ENCODE measurements around the gene TRPM7.
A peak's percentile ranks its signal among the peaks of the same experiment; 100 is the strongest.
"Not testable (repeated sequence)": the region's sequence is repeated elsewhere in the genome, so short reads cannot be mapped to it uniquely, and the experiment has no call there.

Gene TRPM7, protein sequence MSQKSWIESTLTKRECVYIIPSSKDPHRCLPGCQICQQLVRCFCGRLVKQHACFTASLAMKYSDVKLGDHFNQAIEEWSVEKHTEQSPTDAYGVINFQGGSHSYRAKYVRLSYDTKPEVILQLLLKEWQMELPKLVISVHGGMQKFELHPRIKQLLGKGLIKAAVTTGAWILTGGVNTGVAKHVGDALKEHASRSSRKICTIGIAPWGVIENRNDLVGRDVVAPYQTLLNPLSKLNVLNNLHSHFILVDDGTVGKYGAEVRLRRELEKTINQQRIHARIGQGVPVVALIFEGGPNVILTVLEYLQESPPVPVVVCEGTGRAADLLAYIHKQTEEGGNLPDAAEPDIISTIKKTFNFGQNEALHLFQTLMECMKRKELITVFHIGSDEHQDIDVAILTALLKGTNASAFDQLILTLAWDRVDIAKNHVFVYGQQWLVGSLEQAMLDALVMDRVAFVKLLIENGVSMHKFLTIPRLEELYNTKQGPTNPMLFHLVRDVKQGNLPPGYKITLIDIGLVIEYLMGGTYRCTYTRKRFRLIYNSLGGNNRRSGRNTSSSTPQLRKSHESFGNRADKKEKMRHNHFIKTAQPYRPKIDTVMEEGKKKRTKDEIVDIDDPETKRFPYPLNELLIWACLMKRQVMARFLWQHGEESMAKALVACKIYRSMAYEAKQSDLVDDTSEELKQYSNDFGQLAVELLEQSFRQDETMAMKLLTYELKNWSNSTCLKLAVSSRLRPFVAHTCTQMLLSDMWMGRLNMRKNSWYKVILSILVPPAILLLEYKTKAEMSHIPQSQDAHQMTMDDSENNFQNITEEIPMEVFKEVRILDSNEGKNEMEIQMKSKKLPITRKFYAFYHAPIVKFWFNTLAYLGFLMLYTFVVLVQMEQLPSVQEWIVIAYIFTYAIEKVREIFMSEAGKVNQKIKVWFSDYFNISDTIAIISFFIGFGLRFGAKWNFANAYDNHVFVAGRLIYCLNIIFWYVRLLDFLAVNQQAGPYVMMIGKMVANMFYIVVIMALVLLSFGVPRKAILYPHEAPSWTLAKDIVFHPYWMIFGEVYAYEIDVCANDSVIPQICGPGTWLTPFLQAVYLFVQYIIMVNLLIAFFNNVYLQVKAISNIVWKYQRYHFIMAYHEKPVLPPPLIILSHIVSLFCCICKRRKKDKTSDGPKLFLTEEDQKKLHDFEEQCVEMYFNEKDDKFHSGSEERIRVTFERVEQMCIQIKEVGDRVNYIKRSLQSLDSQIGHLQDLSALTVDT (N-terminal part only)

DNA sequence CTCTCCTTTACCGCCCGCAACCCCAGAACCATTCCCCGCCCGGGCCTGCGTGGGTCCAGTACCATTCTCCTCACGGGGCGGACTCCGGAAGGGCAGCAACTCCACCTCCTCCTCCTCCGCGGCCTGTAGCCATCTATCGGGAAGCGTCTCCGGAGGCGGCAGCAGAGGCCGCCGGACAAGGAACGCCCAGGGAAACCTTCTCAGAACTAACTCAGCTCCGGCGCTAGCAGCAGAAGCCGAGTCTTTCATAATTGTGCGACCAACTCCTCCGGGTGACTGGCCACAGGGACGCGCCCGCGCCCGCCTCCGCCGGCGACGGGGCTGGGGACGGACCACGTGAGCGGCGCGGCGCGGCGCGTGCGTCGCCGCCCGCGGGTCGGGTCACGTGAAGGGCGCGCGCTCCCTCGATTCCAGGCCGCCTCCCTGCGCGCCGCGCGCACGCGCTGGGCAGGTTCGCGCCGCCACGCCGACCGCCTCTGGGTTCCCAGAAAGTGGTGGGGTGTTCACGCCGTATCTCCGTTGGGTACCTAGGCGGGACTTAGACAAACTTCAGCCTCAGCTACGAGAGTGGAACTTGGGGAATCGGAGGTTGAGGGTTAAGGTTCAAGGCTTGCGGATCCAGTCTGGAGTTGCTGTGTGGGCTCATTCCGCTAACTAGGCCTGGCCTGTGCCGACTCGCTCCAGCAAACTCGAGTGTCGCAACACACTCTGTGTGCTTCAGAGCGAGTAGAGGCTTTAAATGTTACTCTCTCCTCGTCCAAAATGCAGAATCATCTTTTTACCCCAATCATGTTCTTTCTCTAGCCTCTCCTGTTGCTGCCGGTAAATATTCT is at the start of gene TRPM7:
Gene TRPM7, minus strand, starts transcription at position 329 of the 833 bp plus-strand sequence. Its CDS starts 264 bp downstream, at position 65.
- DNase-seq = peak; percentile 95

DNA sequence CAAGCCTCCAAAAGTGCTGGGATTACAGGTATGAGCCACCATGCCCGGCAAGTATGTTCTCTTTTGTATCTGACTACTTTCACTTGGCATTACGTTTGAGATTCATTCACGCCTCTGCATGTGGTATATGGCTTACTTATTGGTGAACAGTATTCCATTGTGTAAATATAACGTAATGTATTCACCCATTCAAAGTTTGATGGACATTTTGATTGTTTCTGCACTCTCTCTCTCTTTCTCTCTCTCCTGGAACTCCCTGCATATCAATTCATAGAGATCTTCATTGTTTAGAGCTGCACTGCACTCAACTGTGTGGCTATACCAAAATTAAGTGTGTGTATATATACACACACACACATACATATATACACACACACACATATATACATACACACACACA is 48.6 kb upstream of the TRPM7 start:
- no peak for DNase-seq

DNA sequence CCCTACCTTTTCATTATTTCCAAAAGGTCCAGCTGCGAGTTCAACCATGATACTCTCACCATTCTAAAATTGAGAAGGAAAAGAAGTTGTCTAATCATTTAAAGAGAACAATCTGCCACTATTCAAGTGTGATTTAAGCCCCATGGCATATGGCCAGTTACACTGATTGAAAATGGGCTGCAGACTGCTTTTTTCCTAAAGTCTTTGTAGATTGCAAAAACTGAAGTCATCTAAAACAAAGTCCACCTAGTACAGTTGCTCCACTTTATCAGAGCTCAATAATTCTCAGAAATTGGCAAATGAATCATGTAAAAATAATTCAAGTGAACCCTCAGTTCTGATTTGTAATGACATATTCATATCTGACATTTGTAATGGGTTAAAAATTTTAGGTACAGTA is 39.7 kb upstream of the TRPM7 start:
- DNase-seq = no peak

DNA sequence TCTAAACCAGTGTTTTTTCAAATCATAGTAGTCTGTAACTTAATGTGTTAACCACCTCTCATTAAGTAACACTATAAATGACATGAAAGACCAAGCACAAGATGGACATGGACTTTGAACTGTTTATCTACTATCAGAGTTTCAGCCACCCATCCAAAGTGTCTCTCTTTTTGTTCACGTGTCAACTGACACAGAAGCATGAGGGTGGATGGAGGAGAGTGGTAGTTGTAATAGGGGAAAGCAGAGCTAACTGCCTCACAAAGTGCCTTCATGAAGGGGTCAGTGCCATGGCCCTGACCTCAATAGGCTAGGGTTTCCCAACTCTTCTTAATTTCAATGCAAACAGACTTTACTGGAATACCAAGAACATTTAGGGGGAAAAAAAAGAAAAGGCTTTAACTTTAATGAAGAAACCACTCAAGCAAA is 32.1 kb upstream of the TRPM7 start:
- no peak for DNase-seq

DNA sequence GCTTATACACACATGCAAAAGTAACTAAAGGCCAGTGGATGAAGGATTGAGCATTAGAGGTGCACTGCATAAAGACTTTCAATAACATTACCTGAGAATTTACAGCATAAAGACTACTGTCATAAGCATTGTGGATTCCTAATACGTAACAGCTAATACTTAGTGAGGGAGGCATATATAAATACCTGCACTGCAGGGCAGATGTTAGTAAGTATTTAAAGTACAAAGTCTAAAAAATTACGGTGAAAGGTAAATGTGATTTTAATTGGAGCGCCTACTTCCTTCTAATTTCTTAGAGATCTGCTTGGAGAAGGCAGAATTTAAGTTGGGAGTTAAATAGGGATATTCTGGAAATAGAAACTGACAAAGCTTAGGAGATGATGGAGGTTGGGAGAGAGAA is 25.4 kb upstream of the TRPM7 start:
- DNase-seq = no peak

DNA sequence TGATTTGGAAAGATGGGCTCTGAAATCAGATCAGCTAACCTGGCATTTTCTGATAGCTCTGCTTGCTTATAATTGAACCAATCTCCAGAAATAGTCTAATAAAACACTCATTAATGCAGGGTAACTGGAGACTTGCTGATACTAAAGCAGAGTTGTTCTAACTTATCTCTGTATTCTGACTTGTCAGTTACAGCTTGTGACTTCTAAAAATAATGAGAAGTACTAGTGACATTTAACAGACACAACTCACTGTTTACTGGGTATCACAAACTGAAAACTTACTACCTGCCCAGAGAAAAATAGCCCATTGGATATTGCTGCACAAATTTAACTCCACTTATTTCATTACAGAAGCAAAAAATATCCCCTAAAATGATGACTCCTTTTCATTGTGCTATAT is 24.0 kb upstream of the TRPM7 start:
- no peak for DNase-seq

DNA sequence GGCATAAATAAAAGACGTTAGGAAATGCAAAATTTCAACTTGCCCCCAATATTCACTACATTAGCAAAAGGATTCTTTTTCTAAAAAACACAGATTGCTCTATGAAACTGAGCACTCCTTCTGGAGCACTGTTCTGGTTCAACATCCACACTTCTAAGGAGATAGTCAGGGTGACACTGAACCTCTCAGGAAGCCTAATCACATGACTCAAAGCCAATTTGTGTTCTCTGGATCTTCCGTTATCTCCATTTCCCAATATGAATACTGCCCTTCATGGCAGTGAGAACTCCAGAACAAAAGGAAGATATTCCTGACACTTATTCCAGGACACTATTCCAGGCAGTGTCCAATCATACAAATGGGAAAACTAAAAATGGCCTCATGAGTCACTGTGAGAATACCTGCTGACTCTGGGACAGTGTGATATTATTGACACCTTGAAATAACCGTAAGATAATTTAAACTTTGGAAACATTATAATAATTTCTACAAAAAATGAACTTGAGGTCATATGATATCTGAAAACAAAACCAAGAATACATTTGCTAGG is 21.4 kb upstream of the TRPM7 start:
- no peak for DNase-seq

DNA sequence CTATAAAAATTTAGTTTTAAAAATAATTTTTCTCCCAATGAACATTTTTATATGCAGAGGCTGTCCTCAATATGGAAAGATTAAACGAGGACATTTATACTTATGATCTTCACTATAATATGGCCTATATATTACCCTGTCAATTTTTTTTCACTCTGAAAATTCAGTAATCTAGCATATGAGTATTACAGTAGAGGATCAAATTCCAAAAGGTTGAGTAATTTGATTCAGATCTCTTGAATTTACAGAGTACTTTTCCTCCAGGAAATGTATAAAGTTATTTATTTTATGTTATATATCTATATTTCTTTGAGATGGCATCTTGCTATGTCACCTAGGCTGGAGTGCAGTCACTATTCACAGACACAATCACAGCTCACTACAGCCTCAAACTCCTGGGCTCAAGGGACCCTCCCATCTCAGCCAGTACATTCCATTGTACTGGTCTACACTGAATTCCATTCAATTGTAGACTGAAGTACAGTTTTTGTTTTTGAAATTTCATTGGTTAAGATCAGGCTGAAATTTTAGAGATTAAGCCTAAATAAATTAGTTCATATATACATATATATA is 16.3 kb upstream of the TRPM7 start:
- DNase-seq = no peak

DNA sequence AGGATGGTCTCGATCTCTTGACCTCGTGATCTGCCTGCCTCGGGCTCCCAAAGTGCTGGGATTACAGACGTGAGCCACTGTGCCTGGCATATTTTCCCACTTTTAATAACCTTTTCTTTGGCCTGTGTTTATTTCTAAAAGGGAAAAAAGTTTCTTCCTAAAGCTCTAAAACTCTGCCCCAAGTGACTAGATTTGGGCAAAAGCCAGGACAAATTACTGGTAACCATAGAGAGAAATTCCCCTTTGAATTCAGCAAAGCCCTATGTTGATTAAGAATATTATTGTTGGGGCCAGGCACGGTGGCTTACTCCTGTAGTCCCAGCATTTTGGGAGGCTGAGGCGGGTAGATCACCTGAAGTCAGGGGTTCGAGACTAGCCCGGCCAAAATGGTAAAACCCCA is 11.5 kb upstream of the TRPM7 start:
- no peak for DNase-seq

DNA sequence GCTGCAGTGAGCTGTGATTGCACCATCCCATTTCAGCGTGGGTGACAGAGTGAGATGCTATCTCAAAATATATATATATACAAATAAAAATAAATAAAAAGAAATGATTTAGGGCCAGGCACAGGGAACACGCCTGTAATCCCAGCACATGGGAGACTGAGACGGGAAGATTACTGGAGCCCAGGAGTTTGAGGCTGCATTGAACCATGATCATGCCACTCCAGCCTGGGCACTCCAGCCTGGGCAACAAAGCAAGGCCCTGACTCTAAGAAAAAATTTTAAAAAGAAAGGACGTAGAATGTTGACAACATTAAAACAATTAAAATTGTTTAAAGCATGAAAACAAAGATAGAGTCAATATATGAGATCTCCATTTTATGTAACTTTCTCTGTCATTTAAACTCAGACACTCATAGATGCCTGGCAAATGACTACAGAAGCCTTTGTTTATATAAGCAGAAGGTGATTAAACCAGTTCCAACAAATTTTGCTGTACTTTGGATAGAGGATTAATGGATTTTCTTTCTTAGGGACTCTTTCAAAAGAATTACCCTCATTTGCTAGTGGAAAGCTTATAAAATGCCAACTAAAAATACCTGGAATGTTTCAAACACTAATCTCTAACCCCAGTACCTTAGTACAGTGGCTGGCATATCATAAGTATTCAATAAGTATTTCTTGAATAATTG is 10.7 kb upstream of the TRPM7 start:
- no peak for DNase-seq

DNA sequence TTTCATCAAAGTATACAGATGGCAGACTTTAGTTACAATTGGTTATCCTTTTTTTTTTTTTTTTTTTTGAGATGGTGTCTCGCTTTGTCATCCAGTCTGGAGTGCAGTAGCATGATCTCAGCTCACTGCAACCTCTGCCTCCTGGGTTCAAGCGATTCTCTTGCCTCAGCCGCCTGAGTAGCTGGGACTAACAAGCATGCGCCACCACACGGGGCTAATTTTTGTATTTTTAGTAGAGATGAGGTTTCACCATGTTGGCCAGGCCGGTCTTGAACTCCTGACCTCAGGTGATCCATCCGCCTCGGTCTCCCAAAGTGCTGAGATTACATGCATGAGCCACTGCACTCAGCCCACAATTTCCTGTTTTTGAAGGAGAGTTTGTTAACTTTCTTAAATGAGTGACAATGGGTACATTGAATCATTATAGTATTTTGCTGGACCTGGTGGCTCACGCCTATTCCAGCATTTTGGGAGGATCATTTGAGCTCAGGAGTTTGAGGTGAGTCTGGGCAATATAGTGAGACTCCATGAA is 8.1 kb upstream of the TRPM7 start:
- DNase-seq = not testable (repeated sequence)

DNA sequence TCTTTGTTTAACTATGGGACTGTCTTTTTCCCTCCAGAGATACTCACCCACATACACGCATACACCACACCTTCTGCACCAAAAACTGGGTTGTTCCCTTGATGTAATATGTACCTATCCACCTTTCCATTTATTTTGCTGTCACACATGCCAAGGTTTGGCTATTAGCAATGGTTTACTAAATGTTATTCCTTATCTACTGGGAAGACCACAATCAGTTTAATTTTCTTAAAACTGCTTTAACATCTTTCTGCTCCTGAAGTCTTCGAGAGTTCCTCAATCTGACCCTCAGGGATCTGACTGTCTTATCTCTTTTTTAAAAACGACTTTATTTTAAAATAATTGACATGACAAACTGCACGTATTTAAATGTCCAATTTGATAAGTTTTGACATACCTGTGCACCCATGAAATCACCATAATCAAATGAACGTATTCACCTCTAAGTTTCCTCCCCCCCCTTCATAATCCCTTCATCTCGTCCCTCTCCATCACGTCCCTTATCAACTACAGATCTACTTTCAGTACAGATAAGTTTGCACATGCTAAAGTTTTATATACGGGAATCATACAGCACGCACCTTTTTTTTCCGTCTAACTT is 805 bp upstream of the TRPM7 start:
- DNase-seq = no peak

DNA sequence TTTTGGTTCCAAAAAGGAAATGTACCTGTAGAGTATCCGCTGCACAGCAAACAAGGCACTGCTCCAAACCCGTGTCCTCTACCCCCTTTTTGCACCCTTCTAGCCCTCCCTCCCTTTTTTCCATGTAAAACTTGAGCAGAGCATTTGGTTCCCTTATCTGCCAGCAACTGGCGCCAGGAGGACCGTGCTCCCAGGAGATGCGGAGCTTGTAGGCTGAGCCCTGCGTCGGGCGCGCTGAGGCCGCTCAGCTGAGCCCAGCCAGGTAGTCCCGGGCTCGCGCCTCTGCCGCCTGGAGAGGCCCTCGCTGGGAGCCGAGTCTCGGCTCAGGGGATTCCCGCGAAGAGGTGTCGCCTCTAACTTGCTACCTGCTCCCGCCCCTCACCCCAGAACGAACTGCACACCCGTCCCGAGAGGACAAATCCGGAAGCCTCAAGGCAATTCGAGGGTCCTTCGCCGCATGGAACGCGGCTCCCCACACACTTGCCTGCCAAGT is 575 bp downstream of the TRPM7 start:
- DNase-seq = no peak

DNA sequence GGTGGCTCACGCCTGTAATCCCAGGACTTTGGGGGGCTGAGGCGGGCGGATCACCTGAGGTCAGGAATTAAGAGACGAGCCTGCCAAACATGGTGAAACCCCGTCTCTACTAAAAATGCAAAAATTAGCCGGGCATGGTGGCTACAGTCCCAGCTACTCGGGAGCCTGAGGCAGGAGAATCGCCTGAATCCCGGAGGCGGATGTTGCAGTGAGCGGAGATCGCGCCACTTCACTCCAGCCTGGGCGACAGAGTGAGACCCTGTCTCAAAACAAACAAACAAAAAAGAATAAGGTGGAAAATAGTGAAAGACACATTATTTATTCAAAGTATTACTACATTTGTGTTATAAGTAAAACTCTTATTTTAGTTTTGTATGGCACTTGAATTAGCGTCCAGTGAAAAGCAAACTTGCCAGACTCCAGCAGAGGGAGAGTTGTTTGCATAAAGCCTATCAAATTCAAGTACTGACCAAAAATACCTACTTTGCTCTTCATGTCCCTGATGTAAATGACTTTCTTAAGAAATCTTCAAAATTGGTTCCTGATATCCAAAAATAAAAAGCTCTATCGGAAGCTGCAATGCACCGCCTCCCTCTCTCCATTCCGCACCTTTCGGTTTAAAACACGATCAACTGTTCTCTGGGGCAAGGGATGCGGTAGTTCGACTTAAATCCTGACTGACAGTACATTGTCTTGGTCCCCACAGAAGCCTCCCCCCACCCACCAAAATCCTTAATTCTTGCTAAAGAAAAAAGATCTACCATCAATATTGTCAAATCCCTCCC is 1.2 kb downstream of the TRPM7 start:
- DNase-seq = no peak

DNA sequence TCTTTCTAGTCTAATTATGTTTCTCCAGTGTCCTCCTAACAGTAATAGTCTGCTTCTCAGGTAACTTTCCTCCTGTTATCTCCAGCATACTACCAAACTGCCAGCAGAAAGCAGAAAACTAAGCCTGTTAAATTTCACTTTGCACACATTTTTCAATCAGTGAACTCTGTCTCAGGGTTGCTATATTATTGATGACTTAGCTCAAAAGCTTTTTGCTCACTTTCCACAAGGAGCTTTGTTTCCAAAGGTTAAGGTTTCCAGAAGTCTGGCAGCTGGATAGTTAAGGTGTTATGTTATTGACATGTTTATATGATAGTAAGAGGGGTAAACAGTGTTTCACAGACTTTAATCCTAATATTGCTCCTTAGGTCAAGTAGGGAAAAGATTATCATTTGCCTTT is 5.1 kb downstream of the TRPM7 start:
- DNase-seq = no peak

DNA sequence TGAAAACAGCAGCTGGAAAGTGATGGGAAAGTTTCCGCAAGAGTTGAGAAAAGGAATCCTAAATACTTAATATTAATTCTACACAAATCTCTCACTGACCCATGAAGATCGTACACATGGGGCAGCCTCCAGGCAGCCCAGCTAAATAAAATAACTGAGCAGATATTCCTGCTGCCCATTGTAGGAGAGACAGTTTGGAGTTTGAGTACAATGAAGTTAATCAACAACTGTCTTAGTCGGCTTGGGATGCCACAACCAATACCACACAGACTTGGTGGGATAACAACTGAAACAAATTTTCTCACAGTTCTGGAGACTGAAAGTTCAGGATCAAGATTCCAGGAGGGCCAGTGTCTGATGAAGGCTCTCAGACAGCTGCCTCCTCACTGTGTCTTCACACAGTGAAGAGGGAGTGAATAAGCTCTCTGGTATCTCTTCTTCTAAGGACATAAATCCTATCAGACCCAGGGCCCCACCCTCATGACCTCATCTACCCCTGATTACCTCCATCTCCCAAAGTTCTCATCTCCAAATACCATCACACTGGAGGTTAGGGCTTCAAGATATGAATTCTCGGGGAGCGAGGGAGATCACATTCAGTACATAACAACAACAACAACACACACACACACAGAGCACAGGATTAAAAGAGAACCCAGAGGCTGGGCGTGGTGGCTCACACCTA is 9.7 kb downstream of the TRPM7 start:
- no peak for DNase-seq

DNA sequence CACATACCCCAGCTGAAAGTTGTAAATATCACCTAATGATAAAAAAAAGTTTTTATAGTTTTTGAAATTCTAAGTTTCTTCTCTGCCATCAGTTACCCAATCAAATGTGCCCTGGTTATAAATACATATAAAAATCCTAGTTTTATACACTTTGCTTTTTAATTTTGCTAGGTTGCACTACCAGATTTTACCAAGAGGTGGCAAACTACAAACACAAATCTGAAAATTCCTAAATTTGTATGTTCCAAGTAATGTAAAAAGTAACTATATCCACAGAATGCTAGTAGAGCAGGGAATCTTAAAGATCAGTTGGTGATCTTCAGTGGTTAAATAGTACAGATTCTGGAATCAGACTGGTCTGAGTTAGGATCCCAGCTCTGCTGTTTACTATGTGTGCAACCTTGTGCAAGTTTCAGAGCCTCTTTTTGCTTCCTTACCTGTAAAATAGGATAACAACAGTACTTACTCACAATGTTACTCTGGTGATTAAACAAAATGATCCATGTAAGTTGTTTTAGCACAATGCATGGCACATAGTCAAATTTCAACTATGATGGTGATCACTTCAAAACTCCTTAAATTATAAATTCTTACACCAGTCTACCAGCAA is 11.0 kb downstream of the TRPM7 start:
- no peak for DNase-seq

DNA sequence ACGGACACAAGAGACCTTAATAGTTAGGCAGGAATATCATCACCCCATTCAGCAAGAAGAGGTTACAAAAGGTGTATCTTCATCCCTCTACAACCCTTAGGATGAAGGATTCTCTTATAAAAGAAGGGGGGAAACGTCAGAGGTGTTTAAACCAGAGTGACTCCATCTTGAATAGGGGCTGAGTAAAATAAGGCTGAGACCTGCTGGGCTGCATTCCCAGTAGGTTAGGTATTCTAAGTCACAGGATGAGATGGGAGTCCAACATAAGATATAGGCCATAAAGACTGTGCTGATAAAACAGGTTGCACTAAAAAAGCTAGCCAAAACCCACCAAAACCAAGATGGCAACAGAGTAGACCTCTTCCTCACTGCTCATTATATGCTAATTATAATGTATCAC is 16.5 kb downstream of the TRPM7 start:
- no peak for DNase-seq
